Measurements from ENCODE around the gene GOLGA6L7.
"Not testable (repeated sequence)": the region's sequence is repeated elsewhere in the genome, so short reads cannot be mapped to it uniquely, and the experiment has no call there.

- not testable (repeated sequence) for TF ChIP-seq CTCF (IDR thresholded peaks at IDR 0.05; ENCODE audit: insufficient read depth, low read depth, low read length); EZH2 (IDR thresholded peaks at IDR 0.05; ENCODE audit: insufficient read depth, low read length)
These were observed 4.3 kb downstream of the GOLGA6L7 start for GRCh38 chr15:28844147-28844546.

All from astrocyte (in vitro differentiated cells and primary cell).